GM12878 (cell line): ENCODE measurements around the gene SDF4.

ENCODE experiments used
- BMI1 ChIP-seq: fragments of 450-650 bp; IDR thresholded peaks from 2 replicates; pipeline ENCODE4 v1.6.1; 2016; ENCODE audit warnings: mild to moderate bottlenecking, moderate library complexity, borderline replicate concordance
- CBX5 ChIP-seq: sonication (generic); IDR thresholded peaks from 2 replicates; pipeline ENCODE4 v1.6.1; 2016; ENCODE audit warnings: low read depth, moderate library complexity, mild to moderate bottlenecking, inconsistent platforms
- EP300 ChIP-seq, 2 experiments: fragments of 150-350 bp in 1 of 2; IDR thresholded peaks; 2 replicates each; pipeline ENCODE4 v1.6.1; 2011 to 2012; ENCODE audit warnings: low read depth in 2 of 2, low read length in 2 of 2, borderline replicate concordance in 1 of 2, improper control_type of control experiment in 1 of 2, inconsistent platforms in 1 of 2; ENCODE audit not compliant: control insufficient read depth in 1 of 2
- EZH2 ChIP-seq: IDR thresholded peaks from 2 replicates; pipeline ENCODE4 v1.6.1; 2012; ENCODE audit warnings: low read depth, mild to moderate bottlenecking, control low read depth, inconsistent platforms, low read length, borderline replicate concordance; ENCODE audit not compliant: control insufficient read depth
- MYC ChIP-seq: IDR thresholded peaks from 2 replicates; pipeline ENCODE4 v1.6.1; 2011; ENCODE audit warnings: mild to moderate bottlenecking, low read length, moderate library complexity, inconsistent platforms; ENCODE audit not compliant: insufficient read depth, insufficient replicate concordance, insufficient read length, severe bottlenecking
- PBX3 ChIP-seq: IDR thresholded peaks from 2 replicates; pipeline ENCODE4 v1.6.1; 2011; ENCODE audit warnings: mild to moderate bottlenecking, low read depth, low read length, moderate library complexity; ENCODE audit not compliant: insufficient replicate concordance
- RFX5 ChIP-seq: IDR thresholded peaks from 2 replicates; pipeline ENCODE4 v1.6.1; 2011; ENCODE audit warnings: low read depth, low read length, improper control_type of control experiment
- SRF ChIP-seq, 2 experiments: IDR thresholded peaks; 2 replicates each; pipeline ENCODE4 v1.6.1; 2011; ENCODE audit warnings: low read depth in 2 of 2, low read length in 2 of 2, mild to moderate bottlenecking in 1 of 2, moderate library complexity in 1 of 2
- ZNF217 ChIP-seq: fragments of 450-650 bp; IDR thresholded peaks from 2 replicates; pipeline ENCODE4 v1.6.1; 2017; ENCODE audit warnings: antibody characterized with exemption, mild to moderate bottlenecking
- ZNF384 ChIP-seq: IDR thresholded peaks from 2 replicates; pipeline ENCODE4 v1.6.1; 2012; ENCODE audit warnings: low read depth, mild to moderate bottlenecking, low read length, improper control_type of control experiment, borderline replicate concordance
- TF ChIP-seq, protein P1 (sequence below), 3 experiments: IDR thresholded peaks in 2 of 3; conservative IDR thresholded peaks in 1 of 3; 2 replicates each; pipeline ENCODE4 v1.5.1; 2011; ENCODE audit warnings: low read depth in 3 of 3, low read length in 3 of 3, mild to moderate bottlenecking in 3 of 3, control low read depth in 2 of 3, moderate library complexity in 2 of 3, inconsistent platforms in 1 of 3, mixed read lengths in 1 of 3; ENCODE audit not compliant: control insufficient read depth in 2 of 3, insufficient read depth in 1 of 3; ENCODE audit errors: extremely low read depth in 1 of 3

DNA sequence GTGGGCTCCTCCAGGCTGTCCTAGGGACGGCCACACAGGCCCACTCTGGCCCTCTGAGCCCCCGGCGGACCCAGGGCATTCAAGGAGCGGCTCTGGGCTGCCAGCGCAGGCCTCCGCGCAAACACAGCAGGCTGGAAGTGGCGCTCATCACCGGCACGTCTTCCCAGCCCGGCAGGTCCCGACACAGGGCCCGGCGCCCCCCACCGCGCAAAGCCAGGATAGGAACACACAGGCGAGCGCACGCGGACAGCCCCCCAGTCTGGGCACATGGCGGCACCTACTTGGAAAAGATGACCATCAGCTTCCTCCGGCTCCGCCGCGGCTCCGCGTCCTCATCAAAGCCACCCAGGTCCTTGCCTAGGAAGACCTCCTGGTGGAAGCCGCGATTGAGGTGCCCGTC is 3.6 kb downstream of the SDF4 start:
- TF ChIP-seq MYC (no peak), RFX5 (no peak), CBX5 (no peak), ZNF217 (no peak), EZH2 (no peak), PBX3 (no peak), ZNF384 (no peak), SRF (IDR thresholded peaks at IDR 0.05; ENCODE audit: low read depth in 2 of 2, low read length in 2 of 2) (no peak), BMI1 (no peak), EP300 (IDR thresholded peaks at IDR 0.05; ENCODE audit: borderline replicate concordance in 1 of 2, control insufficient read depth in 1 of 2, low read depth in 2 of 2, low read length in 2 of 2) (no peak)
- TF ChIP-seq, protein P1, sequence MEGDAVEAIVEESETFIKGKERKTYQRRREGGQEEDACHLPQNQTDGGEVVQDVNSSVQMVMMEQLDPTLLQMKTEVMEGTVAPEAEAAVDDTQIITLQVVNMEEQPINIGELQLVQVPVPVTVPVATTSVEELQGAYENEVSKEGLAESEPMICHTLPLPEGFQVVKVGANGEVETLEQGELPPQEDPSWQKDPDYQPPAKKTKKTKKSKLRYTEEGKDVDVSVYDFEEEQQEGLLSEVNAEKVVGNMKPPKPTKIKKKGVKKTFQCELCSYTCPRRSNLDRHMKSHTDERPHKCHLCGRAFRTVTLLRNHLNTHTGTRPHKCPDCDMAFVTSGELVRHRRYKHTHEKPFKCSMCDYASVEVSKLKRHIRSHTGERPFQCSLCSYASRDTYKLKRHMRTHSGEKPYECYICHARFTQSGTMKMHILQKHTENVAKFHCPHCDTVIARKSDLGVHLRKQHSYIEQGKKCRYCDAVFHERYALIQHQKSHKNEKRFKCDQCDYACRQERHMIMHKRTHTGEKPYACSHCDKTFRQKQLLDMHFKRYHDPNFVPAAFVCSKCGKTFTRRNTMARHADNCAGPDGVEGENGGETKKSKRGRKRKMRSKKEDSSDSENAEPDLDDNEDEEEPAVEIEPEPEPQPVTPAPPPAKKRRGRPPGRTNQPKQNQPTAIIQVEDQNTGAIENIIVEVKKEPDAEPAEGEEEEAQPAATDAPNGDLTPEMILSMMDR (IDR thresholded peaks at IDR 0.05 in 2 of 3, conservative IDR thresholded peaks at IDR 0.05 in 1 of 3; ENCODE audit: control insufficient read depth in 2 of 3, extremely low read depth in 1 of 3, insufficient read depth in 1 of 3, low read depth in 3 of 3, low read length in 3 of 3), result no peak
